ENCODE measurements around the gene ADAMTS8. TPM values are rescaled to one million over a fixed set of nuclear protein-coding genes. Genes with fewer than 3 reads are reported as not detected.

The ADAMTS8 gene
- total and polyA plus RNA-seq, 2 donors (not counting 3 experiments of a cell fraction or from before 2014, with no cell fraction given) = not detected

GRCh38 chr11:130359419-130359818, 69.0 kb downstream of the ADAMTS8 start:
- H3K4me3 ChIP-seq (replicated peaks in 1 of 3; ENCODE audit: insufficient read depth in 1 of 3, low read depth in 1 of 3, low read length in 3 of 3) = no peak overlapping the region

More at GRCh38 chr11:130359419-130359818, 69.0 kb downstream of the ADAMTS8 start:
- no TSS peak for BruUV-seq (replicated peaks)
- Histone ChIP-seq H3K4me1 (ENCODE audit: control insufficient read depth, extremely low read depth, insufficient read depth, low read length) (no peaks in the 10 kb centered on the region), H3K4me2 (ENCODE audit: insufficient read depth, low read length) (no peak overlapping the region), H3K27me3 (ENCODE audit: control insufficient read depth in 2 of 2, insufficient read depth in 2 of 2, low read length in 2 of 2) (no peaks in the 10 kb centered on the region), H4K20me1 (replicated peaks; ENCODE audit: control insufficient read depth, extremely low read depth, insufficient read depth, low read length) (no peaks in the 10 kb centered on the region), H2AFZ (ENCODE audit: low read depth, low read length) (no peak overlapping the region), H3K27ac (ENCODE audit: insufficient read depth, low read depth, low read length) (no peak overlapping the region), H3K9me1 (replicated peaks; ENCODE audit: control insufficient read depth, extremely low read depth, insufficient read depth, low read length) (no peaks in the 10 kb centered on the region), H3K9me3 (replicated peaks; ENCODE audit: control insufficient read depth, insufficient read depth, low read length) (no peaks in the 10 kb centered on the region), H3K79me2 (ENCODE audit: control insufficient read depth, insufficient read depth, low read length) (no peaks in the 10 kb centered on the region), H3K9ac (replicated peaks; ENCODE audit: extremely low read depth, insufficient read depth, low read length) (no peak overlapping the region), H3K36me3 (ENCODE audit: control insufficient read depth in 2 of 2, extremely low read depth in 1 of 2, insufficient read depth in 2 of 2, low read length in 2 of 2) (no peaks in the 10 kb centered on the region)
- CTCF ChIA-PET = no interaction called here
- dilution Hi-C loops (cut with MboI; ENCODE audit: extremely low pct_ligation_motif_present, low sequenced_read_pairs) = no loop called here
- TF ChIP-seq CTCF (IDR thresholded peaks at IDR 0.05; ENCODE audit: extremely low read depth in 1 of 2, insufficient read depth in 1 of 2, low read depth in 1 of 2, low read length in 2 of 2) (no peak), MAX (IDR thresholded peaks at IDR 0.05; ENCODE audit: insufficient read depth, insufficient read length) (no peak)
- intact Hi-C loops (cut with micrococcal nuclease) = no loop called here
- FAIRE-seq = no peak
- no peak for DNase-seq (ENCODE audit: low read depth, low spot score)
- POLR2A ChIA-PET = no interaction called here

All from endothelial cell of umbilical vein (primary cell).